Heart left ventricle (tissue), 16 donors: ENCODE measurements around the gene VSIG2. TPM values are rescaled to one million over a fixed set of nuclear protein-coding genes. Genes with fewer than 3 reads are reported as not detected.

Experiments
- ATAC-seq, 4 donors: fragments of 200-7000 bp; cut with Tn5 transposase; one replicate each; pipeline ENCODE4 v1.9.1; 2020 to 2022; ENCODE audit warnings: moderate library complexity in 4 of 4, mild to moderate bottlenecking in 3 of 4, moderate number of reproducible peaks in 1 of 4
- DNase-seq, 5 donors: peaks; one replicate each; pipeline ENCODE4 v3.0.0-alpha.2; 2020
- H3K27ac ChIP-seq, 12 donors: fragments of 200-600 bp; sonication (generic) in 4 of 12; one replicate each; pipeline versions ENCODE4 v1.5.0 to v1.8.0; 2016 to 2022; ENCODE audit warnings: mild to moderate bottlenecking in 2 of 12
- H3K27me3 ChIP-seq, 9 donors: fragments of 200-600 bp; sonication (generic) in 2 of 9; one replicate each; pipeline versions ENCODE4 v1.5.1 to v1.8.0; 2016 to 2022; ENCODE audit warnings: mild to moderate bottlenecking in 3 of 9
- H3K36me3 ChIP-seq, 9 donors: fragments of 200-600 bp; sonication (generic) in 2 of 9; one replicate each; pipeline versions ENCODE4 v1.5.0 to v1.8.0; 2018 to 2022; ENCODE audit warnings: mild to moderate bottlenecking in 2 of 9
- H3K4me1 ChIP-seq, 12 donors: fragments of 200-600 bp; sonication (generic) in 4 of 12; one replicate each; pipeline versions ENCODE4 v1.5.0 to v1.8.0; 2016 to 2022; ENCODE audit warnings: mild to moderate bottlenecking in 3 of 12
- H3K4me3 ChIP-seq, 12 donors: fragments of 200-600 bp; sonication (generic) in 4 of 12; one replicate each; pipeline versions ENCODE4 v1.5.0 to v1.8.0; 2017 to 2022; ENCODE audit warnings: mild to moderate bottlenecking in 9 of 12, moderate library complexity in 4 of 12
- H3K9me3 ChIP-seq, 12 donors: fragments of 200-600 bp; sonication (generic) in 4 of 12; one replicate each; pipeline versions ENCODE4 v1.5.0 to v1.8.0; 2016 to 2022; ENCODE audit warnings: mild to moderate bottlenecking in 1 of 12
- CTCF ChIP-seq, 12 donors: fragments of 200-600 bp; sonication (generic) in 4 of 12; IDR thresholded peaks; one replicate each; pipeline versions ENCODE4 v1.5.0 to v1.8.0; 2018 to 2022; ENCODE audit warnings: antibody characterized with exemption in 12 of 12, mild to moderate bottlenecking in 5 of 12
- POLR2A ChIP-seq, 2 donors: fragments of 450-650 bp; IDR thresholded peaks; one replicate each; pipeline ENCODE4 v1.6.1; 2017; ENCODE audit warnings: antibody characterized with exemption in 2 of 2, mild to moderate bottlenecking in 2 of 2, moderate library complexity in 2 of 2
- WGBS, 4 donors: extraction: QIAGEN DNeasy Blood & Tissue Kit in 2 of 4; methylation state at CpG; one replicate each; pipeline versions ENCODE4 v1.1.5 to v1.1.7; 2013 to 2018; 5-methylcytosine and 5-hydroxymethylcytosine counted together
- intact Hi-C, 10 donors: fragments of 100-400 bp; cut with DNase I; formaldehyde crosslinking; loops; one replicate each; pipeline versions ENCODE4 v1.11.1 to v1.14.2; 2022
- polyA plus RNA-seq, 2 donors: library from polyadenylated mRNA; stranded (reverse); fragments of 200-250 nt; gene quantifications; one replicate each; pipeline ENCODE4 v1.2.3, GENCODE V29; 2013
- total RNA-seq, 9 donors: library from RNA; depleted of rRNA in 2 of 9; stranded (reverse); fragments of >200 nt in 2 of 9; fragmentation: NEBNext Ultra II Directional in 3 of 9; extraction: Animal tissue kit (Norgen Biotek cat#: 25700) in 3 of 9; gene quantifications; one replicate each; pipeline versions ENCODE4 v1.1.0 to v1.2.4, GENCODE V29; 2016 to 2023
- donor health status: ischemic (EF 13 %, LVEDD 7.1; RV severe dilation, severe dysfunction).
- donor health status: healthy with polysubstance abuse.
- donor health status: DM: no; HTN: yes; CAD: no.
- donor health status: DM: no; HTN: no; CAD: no.
- donor health status: ischemic (EF 25% LVEDD 6.9; RV normal size, moderate dysfunction).
- donor health status: ischemic (EF 25% LVEDD 5.7; RV mildly dilated, moderate dysfunction).
- donor health status: healthy.
- donor health status: DM: yes; HTN: yes; CAD: no.
- donor health status: ischemic (EF 35%, LVEDD 5.7; RV mildly dilated, moderate dysfunction).
- donor health status: nonischemic (EF 11% LVEDD 7.7; RV severe dilation, severe dysfunction).
- donor health status: DM: yes; HTN: yes; CAD: no.
- donor health status: PGD.
- donor health status: ischemic (EF 29% LVEDD 5.4; RV normal size, mild dysfunction).
- donor health status: nonischemic (EF 23%, LVEDD 6.1; RV moderate dilation, normal function).

VSIG2 gene
- total and polyA plus RNA-seq, 11 donors = 0.42 to 4.8 (median 1.3) TPM

GRCh38 chr11:124747406-124748099 is 4.5 kb downstream of the VSIG2 start:
- Histone ChIP-seq H3K27me3 (peaks cover 15 to 82% (median 35%) of the 10 kb centered on the region in 9 donors), H3K4me3 (peak overlapping the region in 1 of 12 donors; percentile 47), H3K9me3 (no peaks in the 10 kb centered on the region), H3K27ac (peak overlapping the region in 8 of 12 donors; percentile 34 to 71 (median 60)), H3K36me3 (peaks cover 0 to 15% (median 2%) of the 10 kb centered on the region in 9 donors), H3K4me1 (peaks cover 0 to 66% (median 40%) of the 10 kb centered on the region in 12 donors)
- WGBS, 4 donors = 46 to 65% (median 55%) methylated on average over 14 of the region's 14 CpGs
- TF ChIP-seq CTCF (IDR thresholded peaks at IDR 0.05) = no peak
- no peak for TF ChIP-seq POLR2A (IDR thresholded peaks at IDR 0.05)
- DNase-seq (no peak), ATAC-seq (no peak)
- intact Hi-C loops = loop anchor here in 2 of 10 donors (2.0 kb wide), 1 partner anchor 13 kb away; no protein-coding TSS in a partner anchor

DNA sequence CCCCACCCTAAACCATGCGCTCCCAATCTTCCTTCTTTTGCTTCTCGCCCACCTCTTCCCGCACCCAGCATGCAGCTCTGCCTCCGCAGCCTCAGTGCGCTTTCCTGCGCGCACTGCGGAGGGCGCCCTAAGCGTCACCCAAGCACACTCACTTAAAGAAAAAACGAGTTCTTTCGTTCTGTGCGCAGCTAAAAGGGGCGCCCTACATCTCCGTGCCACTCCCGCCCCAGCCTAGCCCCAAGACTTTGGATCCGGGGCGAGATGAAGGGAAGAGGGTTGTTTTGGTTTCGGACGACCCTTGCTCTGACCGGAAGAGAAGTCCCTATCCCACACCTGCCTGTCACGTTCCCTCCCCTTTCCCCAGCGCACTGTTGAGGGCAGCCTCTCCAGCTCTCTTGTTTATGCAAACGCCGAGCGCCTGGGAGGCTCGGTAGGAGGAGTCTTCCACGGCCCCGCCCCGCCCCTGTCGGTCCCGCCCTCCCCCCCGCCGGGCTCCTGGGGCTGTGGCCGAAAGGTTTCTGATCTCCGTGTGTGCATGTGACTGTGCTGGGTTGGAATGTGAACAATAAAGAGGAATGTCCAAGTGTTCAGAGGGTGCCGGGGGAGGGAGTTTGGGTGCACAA is 5.3 kb downstream of the VSIG2 start:
- H3K9me3 ChIP-seq = no peaks in the 10 kb centered on the region
- ATAC-seq (peak; percentile 63 to 88 (median 84)), DNase-seq (peak; percentile 69 to 89 (median 76))
- H3K36me3 ChIP-seq = peaks cover 0 to 7% (median 0%) of the 10 kb centered on the region in 9 donors
- H3K27me3 ChIP-seq = peaks cover 15 to 76% (median 30%) of the 10 kb centered on the region in 9 donors
- H3K4me3 ChIP-seq = peak overlapping the region; percentile 22 to 65 (median 50)
- H3K4me1 ChIP-seq = peaks cover 0 to 58% (median 34%) of the 10 kb centered on the region in 12 donors
- intact Hi-C loops = loop anchor here in 2 of 10 donors (2.0 kb wide), 1 partner anchor 14 kb away; no protein-coding TSS in a partner anchor
- WGBS, 4 donors = 10 to 23% (median 13%) methylated on average over 20 to 37 of the region's 37 CpGs
- peak overlapping the region in 10 of 12 donors; percentile 9 to 71 (median 57) for H3K27ac ChIP-seq
- TF ChIP-seq CTCF (IDR thresholded peaks at IDR 0.05) (peak in 11 of 12 donors; percentile 16 to 52 (median 36)), POLR2A (IDR thresholded peaks at IDR 0.05) (peak in 1 of 2 donors; percentile 48)

DNA sequence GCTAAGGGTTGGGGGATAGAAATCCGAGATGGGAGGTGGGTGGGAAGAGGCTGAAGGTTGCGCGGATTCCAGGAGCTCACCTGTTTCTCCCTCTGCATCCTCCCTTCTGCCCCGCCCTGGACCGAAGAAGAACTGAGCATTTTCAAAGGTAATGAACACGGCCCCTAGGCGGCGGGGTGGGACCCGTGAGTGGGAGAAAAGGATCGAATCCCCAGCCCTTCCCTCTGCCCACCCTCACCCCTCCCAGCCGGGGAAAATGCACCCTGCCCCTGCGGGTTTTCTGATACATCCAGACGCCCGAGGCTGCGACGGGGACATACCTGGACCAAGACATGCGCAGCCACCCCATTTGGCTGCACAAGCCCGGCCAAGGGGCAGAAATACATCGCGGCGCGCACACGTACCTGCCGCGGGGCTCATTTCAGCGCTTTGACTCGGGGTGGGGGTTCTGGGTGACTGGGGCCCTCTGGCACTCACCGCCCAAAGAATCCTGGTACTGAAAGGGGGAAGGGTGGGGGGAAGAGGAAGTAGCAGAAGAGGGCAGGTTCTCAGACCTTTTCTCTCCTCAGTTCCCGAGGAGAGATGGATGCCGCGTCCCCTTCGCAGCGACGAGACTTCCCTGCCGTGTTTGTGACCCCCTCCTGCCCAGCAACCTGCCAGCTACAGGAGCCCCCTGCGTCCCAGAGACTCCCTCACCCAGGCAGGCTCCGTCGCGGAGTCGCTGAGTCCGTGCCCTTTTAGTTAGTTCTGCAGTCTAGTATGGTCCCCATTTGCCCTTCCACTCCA is 6.0 kb downstream of the VSIG2 start:
- Histone ChIP-seq H3K4me1 (peaks cover 0 to 57% (median 29%) of the 10 kb centered on the region in 12 donors), H3K27me3 (peaks cover 9 to 73% (median 23%) of the 10 kb centered on the region in 9 donors), H3K4me3 (peak overlapping the region; percentile 22 to 65 (median 50)), H3K27ac (peak overlapping the region in 9 of 12 donors; percentile 9 to 71 (median 57)), H3K36me3 (peaks cover 0 to 4% (median 0%) of the 10 kb centered on the region in 9 donors), H3K9me3 (no peaks in the 10 kb centered on the region)
- 14 to 27% (median 24%) methylated on average over 37 to 41 of the region's 41 CpGs for WGBS, 4 donors
- DNase-seq = no peak
- peak in 1 of 4 donors; percentile 5 for ATAC-seq
- intact Hi-C loops = loop anchor here in 2 of 10 donors (2.0 kb wide), 1 partner anchor 15 kb away; no protein-coding TSS in a partner anchor
- TF ChIP-seq CTCF (IDR thresholded peaks at IDR 0.05) (no peak), POLR2A (IDR thresholded peaks at IDR 0.05) (no peak)
